Fibroblast of the aortic adventitia (primary cell): ENCODE data around the gene TLR1. TPM values are rescaled to one million over a fixed set of nuclear protein-coding genes. Genes with fewer than 3 reads are reported as not detected.
A peak's percentile ranks its signal among the peaks of the same experiment; 100 is the strongest.

Source experiments
- DNase-seq: peaks from one replicate; pipeline ENCODE4 v3.0.0-alpha.2; 2010; ENCODE audit warnings: low read depth
- H3K4me3 ChIP-seq: 2 replicates; pipeline ENCODE4 v1.5.1; 2011; ENCODE audit warnings: low read depth, mild to moderate bottlenecking, control low read depth, low read length, moderate library complexity
- CTCF ChIP-seq: IDR thresholded peaks from 2 replicates; pipeline ENCODE4 v1.5.1; 2011; ENCODE audit warnings: mild to moderate bottlenecking, low read length, control low read depth, inconsistent platforms; ENCODE audit not compliant: insufficient read depth
- total RNA-seq: library from RNA; depleted of rRNA; stranded (reverse); fragments of >200 nt; gene quantifications from 2 replicates; pipeline ENCODE4 v1.2.3, GENCODE V29; 2012; ENCODE audit warnings: low replicate concordance

Gene TLR1
- total RNA-seq, 1 donor: 3.2 TPM

- no peak for TF ChIP-seq CTCF
- DNase-seq: peak; percentile 16
- H3K4me3 ChIP-seq: no peak overlapping the region
Observed at GRCh38 chr4:38765382-38765781, 39.2 kb downstream of the TLR1 start.

DNA sequence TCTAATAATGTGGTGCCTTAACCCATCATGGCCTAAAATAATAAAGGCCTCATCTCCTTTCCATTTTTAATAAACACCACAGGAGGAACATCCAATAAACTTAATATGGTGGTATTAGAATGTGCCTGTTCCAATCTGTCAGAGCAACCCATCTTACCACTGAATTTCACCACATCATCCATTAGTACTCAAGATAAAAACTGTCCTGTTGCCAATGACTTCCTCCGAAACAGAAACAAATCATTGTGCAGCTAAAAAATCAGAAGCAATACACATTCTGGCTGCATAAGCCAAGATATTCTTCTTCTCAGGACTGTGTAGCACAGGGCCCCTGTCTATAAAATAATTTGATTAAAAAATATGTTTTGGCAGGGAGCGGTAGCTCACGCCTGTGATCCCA is 40.3 kb downstream of the TLR1 start:
- TF ChIP-seq CTCF: no peak
- H3K4me3 ChIP-seq: no peak overlapping the region
- DNase-seq: no peak

GRCh38 chr4:38762560-38762959 is 42.0 kb downstream of the TLR1 start:
- no peak for TF ChIP-seq CTCF
- DNase-seq: no peak
- H3K4me3 ChIP-seq: no peak overlapping the region

GRCh38 chr4:38759790-38760122 is 44.8 kb downstream of the TLR1 start:
- H3K4me3 ChIP-seq: no peak overlapping the region
- TF ChIP-seq CTCF: no peak
- DNase-seq: no peak

DNA sequence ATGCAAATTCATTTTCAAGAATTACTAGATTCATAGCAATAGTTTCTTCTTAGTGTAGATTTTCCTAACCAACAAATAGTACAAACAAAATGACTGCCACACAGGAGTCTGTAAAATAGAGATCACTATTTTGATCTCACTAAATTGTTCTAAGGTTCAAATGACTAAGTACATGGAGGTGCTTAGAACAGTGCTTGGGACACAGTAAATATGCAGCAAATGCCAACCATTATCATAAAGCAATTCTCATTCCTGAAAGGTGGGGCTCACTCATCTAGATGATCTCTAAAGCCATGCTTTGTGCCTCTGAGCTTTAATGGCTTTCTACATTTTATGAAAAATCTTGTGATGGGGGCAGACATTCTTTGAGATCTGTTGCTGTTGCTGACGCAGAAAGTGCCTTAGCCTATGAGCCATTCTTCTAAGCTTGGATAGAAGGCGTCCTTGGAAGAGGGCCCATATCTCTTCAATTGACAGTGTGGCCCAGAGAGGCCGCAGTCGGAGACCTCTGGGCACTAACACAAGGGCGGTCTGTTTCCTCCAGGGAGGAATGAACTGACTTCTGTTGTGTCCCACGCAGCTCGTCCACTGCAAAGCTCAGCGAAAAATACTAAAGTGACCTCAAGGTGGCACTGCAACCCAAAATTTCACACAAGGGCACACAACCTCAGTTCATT is 45.3 kb downstream of the TLR1 start:
- no peak overlapping the region for H3K4me3 ChIP-seq
- TF ChIP-seq CTCF: peak; percentile 53
- peak; percentile 79 for DNase-seq

DNA sequence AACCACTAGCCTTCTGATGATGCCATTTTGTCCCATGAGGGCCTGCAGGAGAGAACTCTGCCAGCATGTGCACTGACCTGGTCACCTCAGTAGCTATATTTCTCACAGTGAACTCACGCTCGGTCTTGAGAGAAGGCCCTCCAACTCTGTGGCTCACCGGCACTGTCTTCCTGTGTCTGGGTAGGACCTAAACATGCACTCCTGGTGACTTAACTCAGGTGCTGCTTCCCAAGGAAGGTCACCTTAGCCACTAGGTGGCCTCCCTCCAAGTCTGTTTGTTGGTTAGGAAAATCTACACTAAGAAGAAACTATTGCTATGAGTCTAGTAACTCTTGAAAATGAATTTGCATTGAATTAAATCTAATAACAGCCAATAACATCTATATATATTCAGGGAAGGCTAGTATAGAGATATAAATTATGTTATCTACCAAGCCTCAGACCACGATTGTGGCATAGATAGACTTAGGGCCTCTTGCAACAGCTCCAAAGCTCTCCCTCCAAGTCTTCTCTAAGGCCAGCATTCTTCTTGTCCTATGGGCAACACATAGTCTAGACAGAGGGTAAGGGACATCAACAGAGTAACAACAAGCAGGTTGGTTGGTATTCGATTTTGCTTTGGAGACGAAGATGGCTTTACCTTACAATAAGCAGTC is 46.5 kb downstream of the TLR1 start:
- peak; percentile 6 for TF ChIP-seq CTCF
- DNase-seq: no peak
- no peak overlapping the region for H3K4me3 ChIP-seq
